GM12801 (cell line): ENCODE measurements around the gene KCTD10.

Source experiments
- TF ChIP-seq, protein P1 (sequence below): IDR thresholded peaks from one replicate; pipeline ENCODE4 v1.5.1; 2011; ENCODE audit warnings: control low read depth; ENCODE audit not compliant: insufficient read length; ENCODE audit errors: extremely low read depth

Gene KCTD10

DNA sequence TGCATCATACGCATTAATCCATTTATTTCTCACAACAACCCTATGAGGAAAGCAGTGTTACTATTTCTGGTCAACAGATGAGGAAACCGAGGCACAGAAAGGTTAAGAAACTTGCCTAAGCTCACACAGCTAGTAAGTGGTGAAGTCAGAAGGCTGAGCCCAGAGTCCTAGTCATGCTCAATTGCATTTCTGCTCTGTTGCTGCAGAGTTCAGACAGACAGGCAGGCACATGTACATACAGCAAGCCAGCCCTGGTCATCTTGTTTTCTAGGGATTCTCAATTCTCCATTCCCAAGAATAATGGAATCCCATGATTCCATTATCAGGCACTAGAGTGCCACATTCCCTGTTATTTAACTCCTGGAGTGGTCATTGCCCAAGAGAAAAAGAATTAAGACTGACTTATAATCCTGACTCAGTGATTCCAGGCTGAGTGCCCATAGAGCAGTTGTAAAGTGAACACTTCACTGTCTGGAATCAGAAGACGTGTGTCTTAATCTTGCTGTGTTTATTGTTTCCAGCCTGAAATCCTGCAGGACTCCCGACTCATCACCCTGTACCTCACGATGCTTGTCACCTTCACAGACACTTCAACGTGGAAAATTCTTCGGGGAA lies 11.1 kb upstream of the KCTD10 start:
- TF ChIP-seq, protein P1, sequence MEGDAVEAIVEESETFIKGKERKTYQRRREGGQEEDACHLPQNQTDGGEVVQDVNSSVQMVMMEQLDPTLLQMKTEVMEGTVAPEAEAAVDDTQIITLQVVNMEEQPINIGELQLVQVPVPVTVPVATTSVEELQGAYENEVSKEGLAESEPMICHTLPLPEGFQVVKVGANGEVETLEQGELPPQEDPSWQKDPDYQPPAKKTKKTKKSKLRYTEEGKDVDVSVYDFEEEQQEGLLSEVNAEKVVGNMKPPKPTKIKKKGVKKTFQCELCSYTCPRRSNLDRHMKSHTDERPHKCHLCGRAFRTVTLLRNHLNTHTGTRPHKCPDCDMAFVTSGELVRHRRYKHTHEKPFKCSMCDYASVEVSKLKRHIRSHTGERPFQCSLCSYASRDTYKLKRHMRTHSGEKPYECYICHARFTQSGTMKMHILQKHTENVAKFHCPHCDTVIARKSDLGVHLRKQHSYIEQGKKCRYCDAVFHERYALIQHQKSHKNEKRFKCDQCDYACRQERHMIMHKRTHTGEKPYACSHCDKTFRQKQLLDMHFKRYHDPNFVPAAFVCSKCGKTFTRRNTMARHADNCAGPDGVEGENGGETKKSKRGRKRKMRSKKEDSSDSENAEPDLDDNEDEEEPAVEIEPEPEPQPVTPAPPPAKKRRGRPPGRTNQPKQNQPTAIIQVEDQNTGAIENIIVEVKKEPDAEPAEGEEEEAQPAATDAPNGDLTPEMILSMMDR = no peak

DNA sequence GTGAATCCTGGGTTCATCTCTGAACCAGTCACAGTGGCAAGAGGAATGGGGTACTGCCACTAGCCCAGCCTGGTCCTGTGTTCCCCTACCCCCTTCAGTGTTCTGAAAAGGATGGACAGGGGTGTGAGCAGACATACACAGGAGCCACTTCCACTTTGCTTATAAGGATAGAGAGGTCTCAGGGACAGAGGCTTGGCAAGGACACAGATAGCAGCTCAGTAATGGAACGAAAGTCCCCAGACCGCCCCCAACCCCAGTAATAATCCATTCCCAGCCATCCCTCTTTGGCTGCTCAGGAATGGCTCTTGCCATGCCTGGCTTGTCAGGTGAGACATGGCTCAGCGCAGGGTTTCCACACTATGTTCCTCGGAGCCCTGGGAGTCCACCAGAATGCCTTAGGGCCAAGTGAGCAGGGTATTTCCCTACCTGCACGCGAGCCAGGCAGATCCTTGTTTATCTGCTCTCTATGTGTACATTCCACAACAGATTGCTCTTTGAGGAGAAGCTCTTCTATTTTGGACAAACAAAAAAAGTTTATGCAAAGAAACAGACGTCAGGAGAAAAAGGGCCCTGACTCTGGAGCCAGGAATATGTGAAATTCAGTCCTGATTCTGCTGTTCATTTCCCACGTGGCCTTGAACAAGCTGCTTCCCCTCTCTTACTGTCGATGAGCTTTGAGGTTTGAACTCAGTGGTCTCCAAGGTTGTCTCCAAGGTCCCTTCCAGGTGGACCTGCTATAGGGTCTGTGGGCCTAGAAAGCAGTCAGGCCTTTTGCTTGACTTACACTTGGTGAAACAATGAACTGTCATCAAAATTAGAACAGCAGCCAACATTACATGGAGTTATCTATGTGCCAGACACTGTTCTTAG lies 10.3 kb upstream of the KCTD10 start:
- TF ChIP-seq, protein P1 = no peak

DNA sequence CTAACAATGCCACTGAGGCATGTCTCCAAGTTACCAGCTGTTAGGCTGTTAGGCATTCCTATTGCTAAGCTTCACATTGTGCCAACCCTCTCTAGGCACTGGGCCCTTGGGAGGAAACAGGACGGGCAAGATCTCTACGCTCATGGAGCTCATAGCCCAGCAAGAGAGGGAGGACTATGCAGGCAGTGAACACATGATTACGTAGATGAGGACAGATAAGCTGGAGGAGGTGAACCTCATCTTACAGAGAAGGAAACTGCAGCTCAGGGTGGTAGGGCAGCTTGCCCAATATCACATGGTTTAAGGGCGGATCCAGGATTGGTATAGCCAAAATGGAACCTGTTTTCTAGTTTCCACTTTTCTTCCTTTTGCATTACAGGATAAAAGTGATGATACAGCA lies 8.1 kb upstream of the KCTD10 start:
- TF ChIP-seq, protein P1 = no peak

DNA sequence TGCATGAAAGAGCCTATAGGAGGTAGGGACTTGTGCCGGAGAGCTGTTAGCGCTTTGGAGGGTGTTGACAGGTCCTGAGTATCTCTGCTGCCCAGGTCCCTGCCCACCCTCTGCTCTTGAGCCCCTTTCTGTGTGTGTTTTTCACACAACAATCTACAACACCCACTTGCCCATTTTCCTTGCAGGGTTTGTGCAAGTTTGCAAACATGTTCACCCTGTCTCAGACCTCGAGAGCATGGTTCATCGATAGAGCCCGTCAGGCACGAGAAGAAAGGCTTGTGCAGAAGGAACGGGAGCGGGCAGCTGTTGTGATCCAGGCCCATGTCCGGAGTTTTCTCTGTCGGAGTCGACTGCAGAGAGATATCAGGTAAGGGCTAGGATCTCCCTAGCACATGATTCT lies 6.2 kb upstream of the KCTD10 start:
- TF ChIP-seq, protein P1 = no peak

DNA sequence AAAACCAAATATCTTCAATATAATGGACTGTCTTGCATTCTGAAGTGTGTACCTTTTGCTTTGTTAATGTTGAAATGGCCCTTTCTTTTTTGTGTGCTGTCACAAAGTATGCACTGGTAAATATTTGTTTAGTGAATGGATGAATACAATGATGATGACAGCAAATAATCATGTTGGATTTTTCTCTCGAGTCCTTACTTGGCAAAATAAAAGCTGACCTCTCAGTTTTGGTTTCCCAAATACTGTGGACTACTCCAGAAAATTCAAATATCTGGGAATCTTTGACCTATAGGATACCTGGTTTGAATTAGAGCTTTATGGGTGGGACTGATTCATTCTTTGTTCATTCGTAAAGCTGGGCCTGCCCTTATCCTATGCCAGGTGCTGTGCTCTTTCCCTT lies 5.8 kb upstream of the KCTD10 start:
- TF ChIP-seq, protein P1 = no peak

DNA sequence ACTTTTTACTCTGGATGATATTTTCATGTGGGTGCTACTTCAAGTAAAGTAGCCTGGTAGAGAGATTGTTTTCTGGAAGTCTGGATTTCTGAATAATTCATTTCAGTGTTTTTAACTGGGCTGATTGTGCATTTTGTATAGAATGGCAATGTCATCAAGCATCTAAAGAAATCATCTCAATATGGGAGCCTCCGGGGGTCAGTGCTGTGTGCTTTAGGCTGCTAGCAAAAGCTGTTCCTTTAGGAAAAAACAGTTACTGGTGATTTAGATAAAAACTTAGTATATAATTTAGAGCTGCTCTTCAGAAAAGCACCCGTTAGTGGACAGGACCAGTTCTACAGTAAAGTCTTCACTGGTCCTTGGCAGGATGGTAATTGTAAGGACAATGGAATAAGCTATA lies 5.4 kb upstream of the KCTD10 start:
- TF ChIP-seq, protein P1 = no peak

DNA sequence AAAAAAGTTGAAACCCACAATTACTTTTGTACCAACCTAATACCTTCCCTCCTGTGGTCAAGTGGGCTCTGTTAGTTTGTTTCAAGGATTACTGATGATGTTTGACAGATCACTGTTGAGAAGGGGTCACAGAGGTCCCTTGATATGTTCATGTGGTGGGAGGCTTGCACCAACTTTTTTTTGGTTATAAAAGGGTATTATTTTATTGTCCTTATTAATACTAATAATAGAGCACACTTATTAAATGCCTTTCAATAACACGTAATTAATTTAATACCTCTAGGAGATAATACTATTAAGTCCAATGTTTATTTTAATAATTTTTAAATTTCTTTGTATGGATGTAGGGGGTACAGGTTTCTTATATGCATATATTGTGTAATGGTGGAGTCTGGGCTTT lies 4.8 kb upstream of the KCTD10 start:
- TF ChIP-seq, protein P1 = no peak
